DND-41 (cell line): Measurements from ENCODE around the gene VGLL1.

Experiments used
- CTCF ChIP-seq: IDR thresholded peaks from 2 replicates; pipeline ENCODE4 v1.5.1; 2012; ENCODE audit warnings: borderline replicate concordance, low read length, moderate library complexity, mild to moderate bottlenecking; ENCODE audit not compliant: poor library complexity, severe bottlenecking; ENCODE audit errors: extremely low read depth
- EZH2 ChIP-seq: IDR thresholded peaks from 3 replicates; pipeline ENCODE4 v1.6.1; 2012; ENCODE audit warnings: borderline replicate concordance, low read depth, mild to moderate bottlenecking, moderate library complexity, low read length, inconsistent platforms; ENCODE audit not compliant: severe bottlenecking

GRCh38 chrX:136584545-136584944 is 52.5 kb downstream of the VGLL1 start:
- no peak for TF ChIP-seq CTCF
- no peak for TF ChIP-seq EZH2
